Measurements from ENCODE around the gene CTDSP2.

DNA sequence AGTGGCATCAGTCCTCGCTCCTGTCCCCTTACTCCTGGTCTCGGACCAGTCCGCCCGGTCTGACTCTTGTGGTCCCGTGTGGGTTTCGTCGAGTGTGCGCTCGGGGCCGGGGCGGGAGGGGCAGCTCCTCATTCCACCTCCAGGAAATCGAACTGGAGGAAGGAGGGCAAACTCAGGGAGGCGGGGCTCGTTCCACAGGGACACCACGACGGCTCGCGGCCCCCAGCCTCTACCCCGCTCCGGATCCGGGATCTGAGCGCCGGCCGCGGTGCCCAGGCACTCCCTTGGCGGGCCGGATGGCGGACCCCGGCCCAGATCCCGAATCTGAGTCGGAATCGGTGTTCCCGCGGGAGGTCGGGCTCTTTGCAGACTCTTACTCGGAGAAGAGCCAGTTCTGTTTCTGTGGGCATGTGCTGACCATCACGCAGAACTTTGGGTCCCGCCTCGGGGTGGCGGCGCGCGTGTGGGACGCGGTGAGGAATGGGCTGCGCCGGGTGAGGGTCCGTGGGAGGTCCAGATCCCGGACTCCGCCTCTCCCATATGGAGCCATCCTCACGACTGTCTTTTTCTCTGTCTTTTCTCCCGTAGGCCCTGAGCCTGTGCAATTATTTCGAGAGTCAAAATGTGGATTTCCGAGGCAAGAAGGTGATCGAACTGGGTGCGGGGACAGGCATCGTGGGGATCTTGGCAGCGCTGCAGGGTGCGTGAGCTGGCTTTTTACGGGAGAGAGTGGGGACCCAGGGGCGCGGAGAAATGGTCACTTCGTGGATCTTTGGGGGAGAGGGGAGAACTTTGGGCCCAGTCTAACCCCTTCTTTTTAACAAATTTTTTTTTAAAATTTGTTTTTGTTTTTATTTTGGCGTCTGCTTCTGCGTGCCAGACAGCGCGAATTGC is 73.9 kb downstream of the CTDSP2 start, which contains the start of gene EEF1AKMT3:
- TF ChIP-seq, protein P1, sequence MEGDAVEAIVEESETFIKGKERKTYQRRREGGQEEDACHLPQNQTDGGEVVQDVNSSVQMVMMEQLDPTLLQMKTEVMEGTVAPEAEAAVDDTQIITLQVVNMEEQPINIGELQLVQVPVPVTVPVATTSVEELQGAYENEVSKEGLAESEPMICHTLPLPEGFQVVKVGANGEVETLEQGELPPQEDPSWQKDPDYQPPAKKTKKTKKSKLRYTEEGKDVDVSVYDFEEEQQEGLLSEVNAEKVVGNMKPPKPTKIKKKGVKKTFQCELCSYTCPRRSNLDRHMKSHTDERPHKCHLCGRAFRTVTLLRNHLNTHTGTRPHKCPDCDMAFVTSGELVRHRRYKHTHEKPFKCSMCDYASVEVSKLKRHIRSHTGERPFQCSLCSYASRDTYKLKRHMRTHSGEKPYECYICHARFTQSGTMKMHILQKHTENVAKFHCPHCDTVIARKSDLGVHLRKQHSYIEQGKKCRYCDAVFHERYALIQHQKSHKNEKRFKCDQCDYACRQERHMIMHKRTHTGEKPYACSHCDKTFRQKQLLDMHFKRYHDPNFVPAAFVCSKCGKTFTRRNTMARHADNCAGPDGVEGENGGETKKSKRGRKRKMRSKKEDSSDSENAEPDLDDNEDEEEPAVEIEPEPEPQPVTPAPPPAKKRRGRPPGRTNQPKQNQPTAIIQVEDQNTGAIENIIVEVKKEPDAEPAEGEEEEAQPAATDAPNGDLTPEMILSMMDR (IDR thresholded peaks at IDR 0.05 in 4 of 5, conservative IDR thresholded peaks at IDR 0.05 in 1 of 5): no peak
- no peak for TF ChIP-seq POLR2A (IDR thresholded peaks at IDR 0.05)
